Hepatocyte (in vitro differentiated cells): ENCODE results near the gene TEX14.

Experiments used
- EZH2 ChIP-seq: fragments of 200-600 bp; sonication (generic); IDR thresholded peaks from 2 replicates; pipeline ENCODE4 v1.6.1; 2016; ENCODE audit warnings: antibody characterized with exemption, mild to moderate bottlenecking, borderline replicate concordance
- EZH2phosphoT487 ChIP-seq: fragments of 200-600 bp; sonication (generic); IDR thresholded peaks from one replicate; pipeline ENCODE4 v1.6.1; 2018; ENCODE audit warnings: antibody characterized with exemption, mild to moderate bottlenecking, low read depth, moderate library complexity; ENCODE audit not compliant: unreplicated experiment, severe bottlenecking
- TF ChIP-seq, protein P1 (sequence below): fragments of 200-600 bp; sonication (generic); IDR thresholded peaks from 2 replicates; pipeline ENCODE4 v1.5.1; 2016; ENCODE audit warnings: antibody characterized with exemption, mild to moderate bottlenecking; ENCODE audit not compliant: poor library complexity

- TF ChIP-seq, protein P1, sequence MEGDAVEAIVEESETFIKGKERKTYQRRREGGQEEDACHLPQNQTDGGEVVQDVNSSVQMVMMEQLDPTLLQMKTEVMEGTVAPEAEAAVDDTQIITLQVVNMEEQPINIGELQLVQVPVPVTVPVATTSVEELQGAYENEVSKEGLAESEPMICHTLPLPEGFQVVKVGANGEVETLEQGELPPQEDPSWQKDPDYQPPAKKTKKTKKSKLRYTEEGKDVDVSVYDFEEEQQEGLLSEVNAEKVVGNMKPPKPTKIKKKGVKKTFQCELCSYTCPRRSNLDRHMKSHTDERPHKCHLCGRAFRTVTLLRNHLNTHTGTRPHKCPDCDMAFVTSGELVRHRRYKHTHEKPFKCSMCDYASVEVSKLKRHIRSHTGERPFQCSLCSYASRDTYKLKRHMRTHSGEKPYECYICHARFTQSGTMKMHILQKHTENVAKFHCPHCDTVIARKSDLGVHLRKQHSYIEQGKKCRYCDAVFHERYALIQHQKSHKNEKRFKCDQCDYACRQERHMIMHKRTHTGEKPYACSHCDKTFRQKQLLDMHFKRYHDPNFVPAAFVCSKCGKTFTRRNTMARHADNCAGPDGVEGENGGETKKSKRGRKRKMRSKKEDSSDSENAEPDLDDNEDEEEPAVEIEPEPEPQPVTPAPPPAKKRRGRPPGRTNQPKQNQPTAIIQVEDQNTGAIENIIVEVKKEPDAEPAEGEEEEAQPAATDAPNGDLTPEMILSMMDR: no peak
- TF ChIP-seq EZH2 (no peak), EZH2phosphoT487 (no peak)
Observed at GRCh38 chr17:58575511-58575910, 116.3 kb downstream of the TEX14 start.
